WERI-Rb-1 (cell line): ENCODE measurements around the gene FBXW5.

Source experiments
- DNase-seq: peaks from one replicate; pipeline ENCODE4 v3.0.0-alpha.2; 2020
- H3K27ac ChIP-seq: fragments of 250-450 bp; sonication (Bioruptor Pico); 2 replicates; pipeline ENCODE4 v1.5.1; 2020; ENCODE audit warnings: mild to moderate bottlenecking, moderate library complexity
- H3K27me3 ChIP-seq: fragments of 250-450 bp; sonication (Bioruptor Pico); 2 replicates; pipeline ENCODE4 v1.5.1; 2021; ENCODE audit warnings: mild to moderate bottlenecking, low read depth, moderate library complexity; ENCODE audit not compliant: insufficient read depth, severe bottlenecking
- H3K36me3 ChIP-seq: fragments of 250-450 bp; sonication (Bioruptor Pico); 2 replicates; pipeline ENCODE4 v1.5.1; 2020; ENCODE audit warnings: mild to moderate bottlenecking, moderate library complexity
- H3K4me3 ChIP-seq: 2 replicates; pipeline ENCODE4 v1.5.1; 2011; ENCODE audit warnings: low read depth, mild to moderate bottlenecking, control low read depth, low read length
- H3K9me3 ChIP-seq: fragments of 250-450 bp; sonication (Bioruptor Pico); 2 replicates; pipeline ENCODE4 v1.5.1; 2021; ENCODE audit warnings: mild to moderate bottlenecking, moderate library complexity; ENCODE audit not compliant: severe bottlenecking
- TF ChIP-seq, protein P1 (sequence below): IDR thresholded peaks from 2 replicates; pipeline ENCODE4 v1.5.1; 2011; ENCODE audit warnings: low read depth, mild to moderate bottlenecking, control low read depth, inconsistent platforms, low read length

The FBXW5 gene

GRCh38 chr9:136942112-136942880 lies 2.2 kb downstream of the FBXW5 start:
- H3K9me3 ChIP-seq = no peaks in the 10 kb centered on the region
- no peak overlapping the region for H3K4me3 ChIP-seq
- TF ChIP-seq, protein P1, sequence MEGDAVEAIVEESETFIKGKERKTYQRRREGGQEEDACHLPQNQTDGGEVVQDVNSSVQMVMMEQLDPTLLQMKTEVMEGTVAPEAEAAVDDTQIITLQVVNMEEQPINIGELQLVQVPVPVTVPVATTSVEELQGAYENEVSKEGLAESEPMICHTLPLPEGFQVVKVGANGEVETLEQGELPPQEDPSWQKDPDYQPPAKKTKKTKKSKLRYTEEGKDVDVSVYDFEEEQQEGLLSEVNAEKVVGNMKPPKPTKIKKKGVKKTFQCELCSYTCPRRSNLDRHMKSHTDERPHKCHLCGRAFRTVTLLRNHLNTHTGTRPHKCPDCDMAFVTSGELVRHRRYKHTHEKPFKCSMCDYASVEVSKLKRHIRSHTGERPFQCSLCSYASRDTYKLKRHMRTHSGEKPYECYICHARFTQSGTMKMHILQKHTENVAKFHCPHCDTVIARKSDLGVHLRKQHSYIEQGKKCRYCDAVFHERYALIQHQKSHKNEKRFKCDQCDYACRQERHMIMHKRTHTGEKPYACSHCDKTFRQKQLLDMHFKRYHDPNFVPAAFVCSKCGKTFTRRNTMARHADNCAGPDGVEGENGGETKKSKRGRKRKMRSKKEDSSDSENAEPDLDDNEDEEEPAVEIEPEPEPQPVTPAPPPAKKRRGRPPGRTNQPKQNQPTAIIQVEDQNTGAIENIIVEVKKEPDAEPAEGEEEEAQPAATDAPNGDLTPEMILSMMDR = no peak
- H3K27ac ChIP-seq = no peak overlapping the region
- H3K27me3 ChIP-seq = no peaks in the 10 kb centered on the region
- DNase-seq = no peak
- peaks cover 34% of the 10 kb centered on the region for H3K36me3 ChIP-seq

- H3K36me3 ChIP-seq = peaks cover 34% of the 10 kb centered on the region
- no peak overlapping the region for H3K27ac ChIP-seq
- H3K4me3 ChIP-seq = no peak overlapping the region
- TF ChIP-seq, protein P1 = no peak
- H3K27me3 ChIP-seq = no peaks in the 10 kb centered on the region
- no peak for DNase-seq
- no peaks in the 10 kb centered on the region for H3K9me3 ChIP-seq
These were observed 3.1 kb downstream of the FBXW5 start for GRCh38 chr9:136941231-136942111.

- Histone ChIP-seq H3K27me3 (no peaks in the 10 kb centered on the region), H3K27ac (no peak overlapping the region), H3K9me3 (no peaks in the 10 kb centered on the region), H3K4me3 (no peak overlapping the region), H3K36me3 (peaks cover 34% of the 10 kb centered on the region)
- TF ChIP-seq, protein P1 = no peak
- DNase-seq = no peak
These were observed 3.9 kb downstream of the FBXW5 start for GRCh38 chr9:136940526-136941230.

DNA sequence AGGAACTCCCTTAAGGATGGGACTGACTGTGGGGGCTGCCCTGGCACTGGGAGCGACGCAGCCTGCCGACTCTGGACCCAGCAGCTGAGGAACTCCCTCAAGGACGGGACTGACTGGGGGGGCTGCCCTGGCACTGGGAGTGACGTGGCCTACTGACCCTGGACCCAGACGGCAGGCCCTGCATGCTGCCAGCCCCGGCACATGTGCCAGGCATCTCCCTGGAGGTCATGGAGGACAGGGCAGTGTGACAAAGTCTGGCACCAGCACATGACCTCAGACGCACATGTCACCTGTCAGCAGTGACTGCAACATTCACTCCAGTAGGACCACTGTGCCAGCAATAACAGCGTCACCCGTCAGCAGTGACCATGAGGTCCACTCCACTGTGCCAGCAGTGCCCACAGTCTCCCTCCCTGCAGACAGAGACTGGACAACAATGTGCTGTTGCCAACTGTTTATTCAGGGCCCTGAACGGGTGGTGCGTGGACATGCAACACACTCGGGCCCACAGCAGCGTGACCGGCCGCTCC lies 4.5 kb downstream of the FBXW5 start:
- no peak overlapping the region for H3K4me3 ChIP-seq
- DNase-seq = no peak
- H3K36me3 ChIP-seq = peaks cover 34% of the 10 kb centered on the region
- H3K9me3 ChIP-seq = no peaks in the 10 kb centered on the region
- H3K27ac ChIP-seq = no peak overlapping the region
- no peaks in the 10 kb centered on the region for H3K27me3 ChIP-seq
- TF ChIP-seq, protein P1 = no peak

- TF ChIP-seq, protein P1 = no peak
- Histone ChIP-seq H3K27me3 (no peaks in the 10 kb centered on the region), H3K4me3 (no peak overlapping the region), H3K36me3 (peaks cover 37% of the 10 kb centered on the region), H3K9me3 (no peaks in the 10 kb centered on the region), H3K27ac (no peak overlapping the region)
- no peak for DNase-seq
These were observed 5.0 kb downstream of the FBXW5 start for GRCh38 chr9:136939431-136939995.
